Cardiac muscle cell (in vitro differentiated cells and primary cell): ENCODE data around the gene CCDC18. TPM values are rescaled to one million over a fixed set of nuclear protein-coding genes. Genes with fewer than 3 reads are reported as not detected.
"Not testable (repeated sequence)": the region's sequence is repeated elsewhere in the genome, so short reads cannot be mapped to it uniquely, and the experiment has no call there.

Experiments
- DNase-seq, 2 donors: peaks; one replicate each; pipeline versions ENCODE4 v3.0.0 to v3.0.0-alpha.2; 2010 to 2017; ENCODE audit warnings: low read depth in 1 of 2, low spot score in 1 of 2
- H3K27ac ChIP-seq: fragments of 200-600 bp; sonication (generic); 2 replicates; pipeline ENCODE4 v1.5.1; 2016
- H3K27me3 ChIP-seq: fragments of 200-600 bp; sonication (generic); 2 replicates; pipeline ENCODE4 v1.6.0; 2016; ENCODE audit warnings: control low read depth
- H3K36me3 ChIP-seq: fragments of 200-600 bp; sonication (generic); 2 replicates; pipeline ENCODE4 v1.5.1; 2016; ENCODE audit warnings: control low read depth
- H3K4me1 ChIP-seq: fragments of 200-600 bp; sonication (generic); 2 replicates; pipeline ENCODE4 v1.8.1; 2017; ENCODE audit warnings: low read depth, mild to moderate bottlenecking, mixed run types
- H3K4me3 ChIP-seq: fragments of 200-600 bp; sonication (generic); 2 replicates; pipeline ENCODE4 v1.5.1; 2016; ENCODE audit warnings: mild to moderate bottlenecking
- H3K9me3 ChIP-seq: fragments of 200-600 bp; sonication (generic); 2 replicates; pipeline ENCODE4 v1.5.1; 2017; ENCODE audit warnings: low read depth, mild to moderate bottlenecking, control low read depth
- CTCF ChIP-seq: IDR thresholded peaks from 2 replicates; pipeline ENCODE4 v1.5.1; 2012; ENCODE audit warnings: low read depth, mild to moderate bottlenecking, low read length
- polyA plus RNA-seq: library from polyadenylated mRNA; unstranded; fragments of >200 nt; fragmentation: Nextera tagmentation; extraction: Ambion mirVana; gene quantifications from 2 replicates; pipeline ENCODE4 v1.2.1, GENCODE V29; 2016
- total RNA-seq: library from RNA; depleted of rRNA; stranded (reverse); fragments of >200 nt; gene quantifications from 2 replicates; pipeline ENCODE4 v1.2.3, GENCODE V29; 2016

Gene CCDC18
- total and polyA plus RNA-seq, 2 experiments from 2014 or later, result 10.2 to 11.6 TPM

- Histone ChIP-seq H3K9me3 (no peaks in the 10 kb centered on the region), H3K4me1 (no peaks in the 10 kb centered on the region), H3K4me3 (no peak overlapping the region), H3K36me3 (peaks cover 23% of the 10 kb centered on the region), H3K27me3 (no peaks in the 10 kb centered on the region), H3K27ac (no peak overlapping the region)
- no peak for TF ChIP-seq CTCF
- no peak for DNase-seq
These were observed 27.7 kb upstream of the CCDC18 start for GRCh38 chr1:93152835-93153234.

- Histone ChIP-seq H3K27ac (no peak overlapping the region), H3K9me3 (no peaks in the 10 kb centered on the region), H3K4me3 (no peak overlapping the region), H3K4me1 (no peaks in the 10 kb centered on the region), H3K36me3 (peaks cover 23% of the 10 kb centered on the region), H3K27me3 (no peaks in the 10 kb centered on the region)
- no peak for TF ChIP-seq CTCF
- no peak for DNase-seq
These were observed 25.6 kb upstream of the CCDC18 start for GRCh38 chr1:93154898-93155297.

- H3K4me3 ChIP-seq, result no peak overlapping the region
- no peak for TF ChIP-seq CTCF
- DNase-seq, result no peak
- no peak overlapping the region for H3K27ac ChIP-seq
- H3K27me3 ChIP-seq, result no peaks in the 10 kb centered on the region
- H3K9me3 ChIP-seq, result no peaks in the 10 kb centered on the region
- no peaks in the 10 kb centered on the region for H3K4me1 ChIP-seq
- H3K36me3 ChIP-seq, result peaks cover 23% of the 10 kb centered on the region
These were observed 25.2 kb upstream of the CCDC18 start for GRCh38 chr1:93155335-93155734.

- no peak overlapping the region for H3K27ac ChIP-seq
- no peak overlapping the region for H3K4me3 ChIP-seq
- H3K27me3 ChIP-seq, result no peaks in the 10 kb centered on the region
- H3K9me3 ChIP-seq, result no peaks in the 10 kb centered on the region
- peaks cover 17% of the 10 kb centered on the region for H3K36me3 ChIP-seq
- no peak for TF ChIP-seq CTCF
- H3K4me1 ChIP-seq, result peaks cover 5% of the 10 kb centered on the region
- DNase-seq, result no peak
These were observed 21.2 kb upstream of the CCDC18 start for GRCh38 chr1:93159337-93159736.

GRCh38 chr1:93163314-93163713 is 17.2 kb upstream of the CCDC18 start:
- H3K27ac ChIP-seq, DNase-seq, H3K4me3 ChIP-seq, H3K36me3 ChIP-seq, H3K27me3 ChIP-seq, H3K4me1 ChIP-seq, H3K9me3 ChIP-seq: not testable (repeated sequence)

- no peaks in the 10 kb centered on the region for H3K27me3 ChIP-seq
- H3K4me1 ChIP-seq, result peaks cover 5% of the 10 kb centered on the region
- DNase-seq, result no peak
- no peak for TF ChIP-seq CTCF
- H3K36me3 ChIP-seq, result no peaks in the 10 kb centered on the region
- no peak overlapping the region for H3K4me3 ChIP-seq
- no peaks in the 10 kb centered on the region for H3K9me3 ChIP-seq
- no peak overlapping the region for H3K27ac ChIP-seq
These were observed 15.7 kb upstream of the CCDC18 start for GRCh38 chr1:93164816-93165215.

GRCh38 chr1:93165895-93166294 is 14.6 kb upstream of the CCDC18 start:
- not testable (repeated sequence) for H3K4me3 ChIP-seq, H3K27me3 ChIP-seq, DNase-seq

More at GRCh38 chr1:93165895-93166294, 14.6 kb upstream of the CCDC18 start:
- not testable (repeated sequence) for H3K9me3 ChIP-seq, H3K36me3 ChIP-seq, H3K4me1 ChIP-seq, H3K27ac ChIP-seq
